Thyroid gland (tissue), 4 donors: Measurements from ENCODE around the gene WDR26.

ENCODE experiments used
- CTCF ChIP-seq, 6 experiments: fragments of 200-600 bp in 3 of 6; fragments of 450-650 bp in 3 of 6; sonication (generic) in 3 of 6; IDR thresholded peaks; one replicate each; pipeline ENCODE4 v1.5.1; 2016 to 2019; ENCODE audit warnings: antibody characterized with exemption in 6 of 6, mild to moderate bottlenecking in 2 of 6, inconsistent platforms in 1 of 6, moderate library complexity in 1 of 6
- POLR2A ChIP-seq, 2 donors: fragments of 450-650 bp; IDR thresholded peaks; one replicate each; pipeline ENCODE4 v1.6.1; 2017; ENCODE audit warnings: antibody characterized with exemption in 2 of 2, mild to moderate bottlenecking in 2 of 2, moderate library complexity in 1 of 2

- TF ChIP-seq POLR2A (IDR thresholded peaks at IDR 0.05) (no peak), CTCF (IDR thresholded peaks at IDR 0.05) (no peak)
Measured at GRCh38 chr1:224425279-224425884, 9.2 kb downstream of the WDR26 start.
